Adrenal gland (tissue), 12 donors: ENCODE data around the gene C1orf226. TPM values are rescaled to one million over a fixed set of nuclear protein-coding genes. Genes with fewer than 3 reads are reported as not detected.
A peak's percentile ranks its signal among the peaks of the same experiment; 100 is the strongest.

Source experiments
- DNase-seq, 7 donors: peaks; one replicate each; pipeline ENCODE4 v3.0.0-alpha.2; 2019 to 2020
- H3K27ac ChIP-seq, 5 donors: fragments of 200-600 bp; sonication (generic) in 4 of 5; 1 replicate in 3 of 5; 2 replicates in 2 of 5; pipeline versions ENCODE4 v1.5.1 to v1.8.0; 2016 to 2020; ENCODE audit warnings: mild to moderate bottlenecking in 1 of 5
- H3K27me3 ChIP-seq: fragments of 200-600 bp; 2 replicates; pipeline ENCODE4 v1.8.0; 2021
- H3K36me3 ChIP-seq, 2 donors: fragments of 200-600 bp; replicated peaks in 1 of 2; 1 replicate in 1 of 2; 2 replicates in 1 of 2; pipeline versions ENCODE4 v1.5.1 to v1.8.0; 2018 to 2022
- H3K4me1 ChIP-seq, 2 donors: fragments of 200-600 bp; replicated peaks in 1 of 2; 1 replicate in 1 of 2; 2 replicates in 1 of 2; pipeline versions ENCODE4 v1.5.1 to v1.8.0; 2018 to 2021
- H3K4me3 ChIP-seq, 4 donors: fragments of 200-600 bp; sonication (generic) in 3 of 4; one replicate each; pipeline ENCODE4 v1.5.1; 2016 to 2018
- H3K9me3 ChIP-seq, 3 donors: fragments of 200-600 bp; sonication (generic) in 1 of 3; replicated peaks in 1 of 3; 1 replicate in 2 of 3; 2 replicates in 1 of 3; pipeline versions ENCODE4 v1.5.1 to v1.8.0; 2016 to 2021
- POLR2A ChIP-seq, 2 donors: fragments of 450-650 bp; IDR thresholded peaks; one replicate each; pipeline ENCODE4 v1.6.1; 2017; ENCODE audit warnings: antibody characterized with exemption in 2 of 2, mild to moderate bottlenecking in 2 of 2, moderate library complexity in 1 of 2
- WGBS, 4 donors: extraction: QIAGEN DNeasy Blood & Tissue Kit in 2 of 4; methylation state at CpG; one replicate each; pipeline versions ENCODE4 v1.1.5 to v1.1.7; 2013 to 2017; 5-methylcytosine and 5-hydroxymethylcytosine counted together
- intact Hi-C, 2 donors: fragments of 100-400 bp; cut with DNase I; formaldehyde crosslinking; loops; one replicate each; pipeline versions ENCODE4 v1.14.1 to v1.15.0; 2022 to 2023
- polyA plus RNA-seq, 3 donors: library from polyadenylated mRNA; stranded (reverse); fragments of 200-250 nt in 2 of 3; fragments of 350-450 nt in 1 of 3; fragmentation: Illumina TruSeq in 1 of 3; extraction: RNeasy Lipid Tissue Mini Kit (QIAGEN cat#74804) in 1 of 3; gene quantifications; one replicate each; pipeline ENCODE4 v1.2.3, GENCODE V29; 2013 to 2014
- total RNA-seq, 9 donors: library from RNA; depleted of rRNA in 4 of 9; stranded (reverse); fragments of >200 nt in 4 of 9; fragments of 120-200 nt in 1 of 9; fragmentation: NEBNext Ultra II Directional in 1 of 9; extraction: Animal tissue kit (Norgen Biotek cat#: 25700) in 1 of 9; gene quantifications; one replicate each; pipeline versions ENCODE4 v1.1.0 to v1.2.4, GENCODE V29; 2013 to 2023
- TF ChIP-seq, protein P1 (sequence below), 6 experiments: fragments of 450-650 bp in 4 of 6; fragments of 200-600 bp in 2 of 6; sonication (generic) in 1 of 6; IDR thresholded peaks; 1 replicate in 5 of 6; 2 replicates in 1 of 6; pipeline versions ENCODE4 v1.5.1 to v1.8.0; 2016 to 2021; ENCODE audit warnings: antibody characterized with exemption in 6 of 6, mild to moderate bottlenecking in 2 of 6, moderate library complexity in 1 of 6
- donor health status: healthy with polysubstance abuse.
- donor health status: Bipolar disorder and iron deficiency.
- donor health status: DM: yes; HTN: yes; CAD: no.
- donor health status: DM: no; HTN: no; CAD: no.
- donor health status: DM: no; HTN: no; CAD: no.
- donor health status: DM: yes; HTN: yes; CAD: no.

The C1orf226 gene
- total and polyA plus RNA-seq, 12 donors, result 0.95 to 48.0 (median 6.8) TPM

GRCh38 chr1:162353702-162354101, 27.8 kb upstream of the C1orf226 start:
- H3K9me3 ChIP-seq, result no peaks in the 10 kb centered on the region
- no peaks in the 10 kb centered on the region for H3K4me1 ChIP-seq
- DNase-seq, result no peak
- no peaks in the 10 kb centered on the region for H3K36me3 ChIP-seq
- no peak overlapping the region for H3K27ac ChIP-seq
- WGBS, 4 donors, result 83 to 98% (median 87%) methylated on average over 5 of the region's 5 CpGs
- H3K4me3 ChIP-seq, result no peak overlapping the region
- no peak for TF ChIP-seq POLR2A (IDR thresholded peaks at IDR 0.05)
- TF ChIP-seq, protein P1, sequence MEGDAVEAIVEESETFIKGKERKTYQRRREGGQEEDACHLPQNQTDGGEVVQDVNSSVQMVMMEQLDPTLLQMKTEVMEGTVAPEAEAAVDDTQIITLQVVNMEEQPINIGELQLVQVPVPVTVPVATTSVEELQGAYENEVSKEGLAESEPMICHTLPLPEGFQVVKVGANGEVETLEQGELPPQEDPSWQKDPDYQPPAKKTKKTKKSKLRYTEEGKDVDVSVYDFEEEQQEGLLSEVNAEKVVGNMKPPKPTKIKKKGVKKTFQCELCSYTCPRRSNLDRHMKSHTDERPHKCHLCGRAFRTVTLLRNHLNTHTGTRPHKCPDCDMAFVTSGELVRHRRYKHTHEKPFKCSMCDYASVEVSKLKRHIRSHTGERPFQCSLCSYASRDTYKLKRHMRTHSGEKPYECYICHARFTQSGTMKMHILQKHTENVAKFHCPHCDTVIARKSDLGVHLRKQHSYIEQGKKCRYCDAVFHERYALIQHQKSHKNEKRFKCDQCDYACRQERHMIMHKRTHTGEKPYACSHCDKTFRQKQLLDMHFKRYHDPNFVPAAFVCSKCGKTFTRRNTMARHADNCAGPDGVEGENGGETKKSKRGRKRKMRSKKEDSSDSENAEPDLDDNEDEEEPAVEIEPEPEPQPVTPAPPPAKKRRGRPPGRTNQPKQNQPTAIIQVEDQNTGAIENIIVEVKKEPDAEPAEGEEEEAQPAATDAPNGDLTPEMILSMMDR (IDR thresholded peaks at IDR 0.05), result no peak
- intact Hi-C loops, result no loop called here
- no peaks in the 10 kb centered on the region for H3K27me3 ChIP-seq

- Histone ChIP-seq H3K4me3 (no peak overlapping the region), H3K27ac (no peak overlapping the region), H3K4me1 (no peaks in the 10 kb centered on the region), H3K36me3 (no peaks in the 10 kb centered on the region), H3K27me3 (no peaks in the 10 kb centered on the region), H3K9me3 (no peaks in the 10 kb centered on the region)
- intact Hi-C loops, result no loop called here
- TF ChIP-seq, protein P1 (IDR thresholded peaks at IDR 0.05), result peak in 5 of 6 experiments; percentile 6 to 47 (median 38)
- TF ChIP-seq POLR2A (IDR thresholded peaks at IDR 0.05), result no peak
- peak in 1 of 7 donors; percentile 22 for DNase-seq
- 52 to 66% (median 56%) methylated on average over 5 of the region's 5 CpGs for WGBS, 4 donors
These were observed 23.8 kb upstream of the C1orf226 start for GRCh38 chr1:162357681-162358266.

DNA sequence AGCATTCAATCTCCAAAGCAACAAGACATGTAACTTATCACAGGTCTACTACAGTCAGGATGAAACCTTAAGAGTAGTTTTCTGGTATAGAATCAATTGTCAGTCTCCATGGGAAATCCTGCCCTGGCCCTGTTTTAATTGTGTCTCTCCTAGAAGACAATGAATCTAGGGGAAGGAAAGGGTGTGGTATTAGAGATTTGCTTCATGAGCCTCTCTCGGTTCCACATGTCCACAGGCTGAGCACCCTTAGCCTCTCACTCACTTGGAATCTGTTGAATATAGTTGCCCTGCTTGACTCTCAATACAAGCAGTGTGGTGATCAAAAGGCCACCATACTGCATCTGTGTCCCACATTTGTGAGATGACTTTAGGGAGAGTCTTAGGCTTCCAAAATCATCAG, 22.6 kb upstream of the C1orf226 start:
- 66 to 85% (median 74%) methylated on average over 1 of the region's 1 CpG for WGBS, 4 donors
- no peak for TF ChIP-seq POLR2A (IDR thresholded peaks at IDR 0.05)
- TF ChIP-seq, protein P1 (IDR thresholded peaks at IDR 0.05), result no peak
- H3K9me3 ChIP-seq, result no peaks in the 10 kb centered on the region

DNA sequence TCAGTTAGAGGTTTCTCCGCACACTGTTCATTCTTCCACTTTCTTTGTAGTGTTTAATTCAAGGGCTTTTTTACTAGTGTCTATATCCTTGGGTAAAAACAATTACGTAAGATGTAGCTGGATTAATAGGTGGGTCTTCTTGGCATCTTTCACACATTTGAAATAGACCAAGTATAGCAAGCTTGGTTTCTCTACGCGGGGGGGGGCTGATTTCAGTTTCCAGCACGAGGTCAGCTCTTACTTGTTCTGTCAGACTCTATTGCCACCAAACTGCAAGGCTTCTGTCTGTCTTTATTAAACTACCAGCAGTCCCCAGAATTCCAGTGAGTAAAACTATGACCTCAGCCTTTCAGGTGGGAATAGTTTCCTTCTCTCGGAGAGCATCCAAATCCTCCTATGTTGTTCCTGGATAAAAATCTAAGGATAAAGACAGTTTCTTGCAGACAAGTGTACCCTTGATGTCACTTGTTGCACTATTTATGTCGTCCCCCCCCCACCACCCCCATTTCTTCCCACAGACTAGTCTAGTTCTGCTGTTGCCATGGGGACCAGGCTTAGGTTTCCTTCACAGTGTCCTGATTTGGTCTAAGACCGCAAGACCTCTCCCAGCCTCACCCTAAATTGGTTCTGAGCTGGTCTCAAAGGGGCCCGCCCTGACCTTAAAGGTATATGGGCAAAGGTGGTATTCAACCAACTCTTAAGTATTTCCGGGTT, 21.8 kb upstream of the C1orf226 start:
- Histone ChIP-seq H3K36me3 (no peaks in the 10 kb centered on the region), H3K4me1 (no peaks in the 10 kb centered on the region), H3K27me3 (no peaks in the 10 kb centered on the region), H3K4me3 (no peak overlapping the region), H3K27ac (no peak overlapping the region), H3K9me3 (no peaks in the 10 kb centered on the region)
- no peak for TF ChIP-seq POLR2A (IDR thresholded peaks at IDR 0.05)
- TF ChIP-seq, protein P1 (IDR thresholded peaks at IDR 0.05), result no peak
- WGBS, 4 donors, result 83 to 95% (median 88%) methylated on average over 10 of the region's 10 CpGs
- no peak for DNase-seq
- intact Hi-C loops, result no loop called here

More for the DNA sequence above, 22.6 kb upstream of the C1orf226 start:
- intact Hi-C loops, result no loop called here
- Histone ChIP-seq H3K4me3 (no peak overlapping the region), H3K4me1 (no peaks in the 10 kb centered on the region), H3K27ac (no peak overlapping the region), H3K36me3 (no peaks in the 10 kb centered on the region), H3K27me3 (no peaks in the 10 kb centered on the region)
- DNase-seq, result no peak
